ENCODE results near the gene PLXNA3. TPM values are rescaled to one million over a fixed set of nuclear protein-coding genes. Genes with fewer than 3 reads are reported as not detected.

Gene PLXNA3
- polyA plus RNA-seq, 1 of the 3 experiments (the other 2 are of a cell fraction) = 33.2 TPM

DNA sequence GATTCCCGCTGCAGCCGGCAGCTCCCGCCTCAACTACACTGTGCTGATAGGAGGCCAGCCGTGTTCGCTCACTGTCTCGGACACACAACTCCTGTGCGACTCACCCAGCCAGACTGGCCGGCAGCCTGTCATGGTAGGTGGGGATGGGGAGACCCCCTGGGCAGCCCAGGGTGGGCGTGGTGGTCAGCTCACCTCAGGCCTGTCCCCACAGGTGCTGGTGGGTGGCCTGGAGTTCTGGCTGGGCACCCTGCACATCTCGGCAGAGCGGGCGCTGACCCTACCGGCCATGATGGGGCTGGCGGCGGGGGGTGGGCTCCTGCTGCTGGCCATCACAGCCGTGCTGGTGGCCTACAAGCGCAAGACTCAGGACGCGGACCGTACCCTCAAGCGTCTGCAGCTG, 9.5 kb downstream of the PLXNA3 start (continued):
- TF ChIP-seq IRF3 (IDR thresholded peaks at IDR 0.05; ENCODE audit: low read depth, low read length) = no peak
- no peak for TF ChIP-seq FOXM1 (IDR thresholded peaks at IDR 0.05; ENCODE audit: low read depth)
- TF ChIP-seq TAF1 (IDR thresholded peaks at IDR 0.05; ENCODE audit: borderline replicate concordance, low read depth, low read length) = no peak

GRCh38 chrX:154468217-154468616, 10.1 kb downstream of the PLXNA3 start:
- peaks cover 13% of the 10 kb centered on the region for H3K27me3 ChIP-seq (ENCODE audit: insufficient read depth)
- 67% methylated on average over 19 of the region's 23 CpGs for WGBS (ENCODE audit: low lambda C conversion rate)
- H3K79me2 ChIP-seq (ENCODE audit: insufficient read depth) = no peaks in the 10 kb centered on the region
- POLR2A ChIA-PET = no interaction called here
- DNase-seq = no peak
- no peaks in the 10 kb centered on the region for H3F3A ChIP-seq (replicated peaks; ENCODE audit: insufficient read depth)
- H3K9me2 ChIP-seq = no peaks in the 10 kb centered on the region
- H3K4me2 ChIP-seq = no peak overlapping the region
- no peak overlapping the region for H3K4me3 ChIP-seq (ENCODE audit: low read depth in 2 of 2, low read length in 1 of 2)
- no peak overlapping the region for H3K9ac ChIP-seq
- no peaks in the 10 kb centered on the region for H3K4me1 ChIP-seq (ENCODE audit: control insufficient read depth in 1 of 2, insufficient read depth in 2 of 2, low read depth in 1 of 2, low read length in 1 of 2)
- H3K27ac ChIP-seq (ENCODE audit: low read depth in 2 of 2, low read length in 1 of 2) = no peak overlapping the region
- H3K36me3 ChIP-seq (replicated peaks in 1 of 2; ENCODE audit: control insufficient read depth in 1 of 2, insufficient read depth in 2 of 2, low read length in 1 of 2) = peaks cover 0 to 27% of the 10 kb centered on the region in 2 experiments
- H4K20me1 ChIP-seq (ENCODE audit: insufficient read depth) = 0 out of 2 replicates have a peak, but pooled peaks cover 8% of the 10 kb centered on the region
- no peaks in the 10 kb centered on the region for H3K9me3 ChIP-seq
- CTCF ChIA-PET = no interaction called here
- no peak overlapping the region for H2AFZ ChIP-seq (ENCODE audit: low read depth)
- TF ChIP-seq, protein P1, sequence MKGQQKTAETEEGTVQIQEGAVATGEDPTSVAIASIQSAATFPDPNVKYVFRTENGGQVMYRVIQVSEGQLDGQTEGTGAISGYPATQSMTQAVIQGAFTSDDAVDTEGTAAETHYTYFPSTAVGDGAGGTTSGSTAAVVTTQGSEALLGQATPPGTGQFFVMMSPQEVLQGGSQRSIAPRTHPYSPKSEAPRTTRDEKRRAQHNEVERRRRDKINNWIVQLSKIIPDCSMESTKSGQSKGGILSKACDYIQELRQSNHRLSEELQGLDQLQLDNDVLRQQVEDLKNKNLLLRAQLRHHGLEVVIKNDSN (IDR thresholded peaks at IDR 0.05; ENCODE audit: borderline replicate concordance, low read depth) = no peak
- TF ChIP-seq FOSL2 (IDR thresholded peaks at IDR 0.05; ENCODE audit: borderline replicate concordance, low read depth) (no peak), JUND (IDR thresholded peaks at IDR 0.05) (no peak), RAD21 (IDR thresholded peaks at IDR 0.05; ENCODE audit: low read length) (no peak), IRF3 (IDR thresholded peaks at IDR 0.05; ENCODE audit: low read depth, low read length) (no peak), RFX5 (IDR thresholded peaks at IDR 0.05; ENCODE audit: low read length) (no peak), NFIC (IDR thresholded peaks at IDR 0.05; ENCODE audit: borderline replicate concordance) (no peak), MXI1 (IDR thresholded peaks at IDR 0.05; ENCODE audit: low read depth, low read length) (no peak), SMC3 (IDR thresholded peaks at IDR 0.05; ENCODE audit: low read depth, low read length) (no peak), TEAD4 (IDR thresholded peaks at IDR 0.05; ENCODE audit: borderline replicate concordance, insufficient read depth) (no peak)
- TF ChIP-seq, protein P2, sequence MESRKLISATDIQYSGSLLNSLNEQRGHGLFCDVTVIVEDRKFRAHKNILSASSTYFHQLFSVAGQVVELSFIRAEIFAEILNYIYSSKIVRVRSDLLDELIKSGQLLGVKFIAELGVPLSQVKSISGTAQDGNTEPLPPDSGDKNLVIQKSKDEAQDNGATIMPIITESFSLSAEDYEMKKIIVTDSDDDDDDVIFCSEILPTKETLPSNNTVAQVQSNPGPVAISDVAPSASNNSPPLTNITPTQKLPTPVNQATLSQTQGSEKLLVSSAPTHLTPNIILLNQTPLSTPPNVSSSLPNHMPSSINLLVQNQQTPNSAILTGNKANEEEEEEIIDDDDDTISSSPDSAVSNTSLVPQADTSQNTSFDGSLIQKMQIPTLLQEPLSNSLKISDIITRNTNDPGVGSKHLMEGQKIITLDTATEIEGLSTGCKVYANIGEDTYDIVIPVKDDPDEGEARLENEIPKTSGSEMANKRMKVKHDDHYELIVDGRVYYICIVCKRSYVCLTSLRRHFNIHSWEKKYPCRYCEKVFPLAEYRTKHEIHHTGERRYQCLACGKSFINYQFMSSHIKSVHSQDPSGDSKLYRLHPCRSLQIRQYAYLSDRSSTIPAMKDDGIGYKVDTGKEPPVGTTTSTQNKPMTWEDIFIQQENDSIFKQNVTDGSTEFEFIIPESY (IDR thresholded peaks at IDR 0.05; ENCODE audit: borderline replicate concordance, low read depth) = no peak

Data from SK-N-SH (cell line).